HG03159 (cell line): ENCODE results near the gene MEG3.
"Not testable (repeated sequence)": the region's sequence is repeated elsewhere in the genome, so short reads cannot be mapped to it uniquely, and the experiment has no call there.

Experiments
- ATAC-seq: cut with Tn5 transposase; IDR thresholded peaks from one replicate; pipeline ENCODE4 v1.9.1; 2021; ENCODE audit warnings: mild to moderate bottlenecking, moderate library complexity; ENCODE audit not compliant: unreplicated experiment

Gene MEG3

GRCh38 chr14:100788517-100788916 is 37.4 kb upstream of the MEG3 start:
- no peak for ATAC-seq

- no peak for ATAC-seq
These were observed 37.0 kb upstream of the MEG3 start for GRCh38 chr14:100788942-100789341.

GRCh38 chr14:100789460-100790417 is 36.2 kb upstream of the MEG3 start:
- ATAC-seq = no peak

- no peak for ATAC-seq
These were observed 35.2 kb upstream of the MEG3 start for GRCh38 chr14:100790502-100791347.

GRCh38 chr14:100791348-100791735 is 34.6 kb upstream of the MEG3 start:
- no peak for ATAC-seq

GRCh38 chr14:100791995-100792394 is 33.9 kb upstream of the MEG3 start:
- no peak for ATAC-seq

- ATAC-seq = no peak
These were observed 29.0 kb upstream of the MEG3 start for GRCh38 chr14:100796946-100797345.

GRCh38 chr14:100800041-100800440 is 25.9 kb upstream of the MEG3 start:
- no peak for ATAC-seq

GRCh38 chr14:100801433-100801832 is 24.5 kb upstream of the MEG3 start:
- not testable (repeated sequence) for ATAC-seq

GRCh38 chr14:100802179-100802578 is 23.7 kb upstream of the MEG3 start:
- no peak for ATAC-seq

- ATAC-seq = no peak
These were observed 23.2 kb upstream of the MEG3 start for GRCh38 chr14:100802766-100803165.

- ATAC-seq = no peak
These were observed 22.7 kb upstream of the MEG3 start for GRCh38 chr14:100803226-100803625.

- ATAC-seq = no peak
These were observed 22.2 kb upstream of the MEG3 start for GRCh38 chr14:100803676-100804075.

GRCh38 chr14:100804138-100804537 is 21.8 kb upstream of the MEG3 start:
- ATAC-seq = no peak

- no peak for ATAC-seq
These were observed 21.2 kb upstream of the MEG3 start for GRCh38 chr14:100804558-100805309.

GRCh38 chr14:100806386-100806785 is 19.5 kb upstream of the MEG3 start:
- ATAC-seq = no peak

- ATAC-seq = no peak
These were observed 18.4 kb upstream of the MEG3 start for GRCh38 chr14:100807496-100807895.

GRCh38 chr14:100807979-100808734 is 17.8 kb upstream of the MEG3 start:
- no peak for ATAC-seq

GRCh38 chr14:100810435-100810834 is 15.5 kb upstream of the MEG3 start:
- ATAC-seq = no peak

GRCh38 chr14:100810861-100811461 is 15.0 kb upstream of the MEG3 start:
- ATAC-seq = no peak
